HK-2 (cell line): ENCODE data around the gene ZMIZ1.

Experiments
- DNase-seq: peaks from one replicate; pipeline ENCODE4 v3.0.0-alpha.2; 2018; ENCODE audit not compliant: unreplicated experiment

ZMIZ1 gene

DNA sequence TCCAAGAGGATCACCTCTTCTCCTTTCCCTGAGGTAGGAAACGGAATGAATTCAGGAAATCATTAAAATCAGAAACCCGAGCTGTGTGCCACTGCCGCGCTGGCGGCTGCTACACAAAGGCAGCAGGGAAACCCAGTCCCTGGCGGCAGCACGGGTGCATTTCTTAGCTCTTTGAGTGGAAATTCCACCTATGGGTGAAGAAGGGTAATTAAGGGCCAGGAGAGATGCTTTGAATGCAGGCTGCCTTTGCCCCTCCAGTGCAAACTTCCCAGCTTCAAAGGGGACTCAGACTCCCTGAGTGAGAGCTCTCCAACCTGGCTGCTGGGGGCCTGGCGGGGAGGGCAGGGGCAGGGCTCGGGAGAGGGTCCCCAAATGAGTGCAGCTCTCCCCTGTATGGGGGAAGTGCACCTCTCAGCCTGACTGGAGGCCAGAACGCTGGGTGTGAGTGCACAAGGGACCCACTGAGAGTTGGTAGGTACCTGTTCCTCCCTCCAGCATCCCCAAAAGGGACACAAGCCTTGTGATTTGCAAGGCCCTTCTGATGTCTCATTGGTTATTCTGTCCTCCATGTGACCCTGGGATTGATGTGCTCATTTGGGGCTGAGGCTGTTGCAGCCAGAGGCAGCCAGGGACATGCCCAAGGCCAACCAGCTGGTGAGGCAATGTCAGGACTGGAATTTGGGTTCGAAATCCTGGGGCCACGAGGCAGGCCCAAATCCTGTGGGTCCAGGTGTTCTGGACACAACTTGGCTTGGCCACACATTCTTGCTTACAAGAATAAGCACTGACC lies 16.3 kb upstream of the ZMIZ1 start:
- DNase-seq = no peak

- DNase-seq = no peak
Observed at GRCh38 chr10:79053081-79053434, 15.7 kb upstream of the ZMIZ1 start.

DNA sequence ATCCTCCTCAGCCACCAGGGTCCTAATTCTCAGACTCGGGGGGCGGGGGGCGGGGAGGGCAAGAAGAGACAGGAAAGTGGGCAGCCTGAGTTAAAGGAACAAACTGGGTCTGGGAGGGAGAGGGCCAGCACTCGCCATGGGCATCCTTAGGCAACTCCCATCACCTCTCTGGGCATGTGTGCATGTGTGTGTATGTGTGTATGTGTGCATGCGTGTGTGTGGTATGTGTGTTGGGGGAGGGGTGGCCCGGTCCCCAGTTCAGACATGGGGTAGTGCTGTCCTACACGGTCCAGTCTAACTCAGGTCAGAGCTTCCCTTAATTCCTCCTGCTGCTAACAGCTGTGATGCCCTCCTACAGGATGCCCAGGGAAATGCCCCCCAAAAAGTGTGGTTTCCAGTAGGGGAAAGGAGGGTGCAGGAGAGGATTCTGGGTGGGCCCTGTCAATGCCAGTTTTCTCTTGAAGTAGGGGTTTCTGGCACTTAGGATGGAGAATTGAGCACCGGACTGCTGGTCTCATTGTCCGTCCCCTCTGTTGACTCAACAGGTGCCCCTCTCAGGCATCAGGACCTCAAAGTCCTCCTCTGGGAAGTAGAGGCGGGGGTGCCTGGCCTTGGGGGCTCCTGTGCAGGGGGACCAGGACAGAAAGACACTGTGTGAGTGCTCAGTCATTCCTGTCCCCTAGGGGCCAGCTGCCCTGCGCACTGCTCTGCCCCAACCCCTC lies 15.1 kb upstream of the ZMIZ1 start:
- no peak for DNase-seq

GRCh38 chr10:79054203-79055099 lies 14.3 kb upstream of the ZMIZ1 start:
- no peak for DNase-seq

GRCh38 chr10:79055100-79055782 lies 13.5 kb upstream of the ZMIZ1 start:
- DNase-seq = no peak

- DNase-seq = no peak
Observed at GRCh38 chr10:79055892-79056291, 12.9 kb upstream of the ZMIZ1 start.

GRCh38 chr10:79056361-79056735 lies 12.4 kb upstream of the ZMIZ1 start:
- no peak for DNase-seq

DNA sequence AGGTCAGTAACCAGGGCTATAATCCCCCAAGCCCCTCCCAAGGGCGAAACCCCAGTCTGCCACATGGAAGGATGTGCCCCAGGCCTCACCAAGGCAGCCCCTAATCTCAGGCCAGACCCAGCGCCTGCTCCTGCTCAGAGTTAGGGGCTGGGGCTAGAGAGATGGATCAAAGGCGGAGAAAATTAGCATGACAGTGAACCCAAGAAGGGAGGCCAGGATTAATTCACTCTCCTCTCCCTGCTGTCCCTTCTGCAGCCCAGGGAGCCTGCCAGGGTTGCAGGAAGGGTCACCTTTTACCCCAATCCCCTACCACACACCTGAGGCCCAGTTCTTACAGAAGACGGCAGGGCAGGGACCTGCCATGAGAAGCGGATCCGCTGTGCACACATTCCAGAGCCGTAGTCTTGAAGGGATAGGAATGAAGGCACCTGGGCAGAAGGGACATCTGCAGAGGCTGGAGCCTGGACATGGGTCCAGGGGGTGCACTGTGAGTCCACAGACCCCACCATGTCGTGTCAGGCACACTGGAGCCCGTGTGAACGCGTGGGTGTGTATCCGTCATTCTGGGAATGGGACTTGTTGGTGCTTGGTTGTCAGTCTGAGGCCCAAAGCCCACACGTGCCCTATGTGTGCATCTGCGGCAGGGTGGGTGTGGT lies 11.9 kb upstream of the ZMIZ1 start:
- no peak for DNase-seq

GRCh38 chr10:79057481-79058275 lies 11.1 kb upstream of the ZMIZ1 start:
- no peak for DNase-seq

- DNase-seq = no peak
Observed at GRCh38 chr10:79058899-79059841, 9.6 kb upstream of the ZMIZ1 start.

- DNase-seq = no peak
Observed at GRCh38 chr10:79059859-79060379, 8.8 kb upstream of the ZMIZ1 start.

- no peak for DNase-seq
Observed at GRCh38 chr10:79060641-79061255, 8.0 kb upstream of the ZMIZ1 start.

GRCh38 chr10:79061441-79062315 lies 7.1 kb upstream of the ZMIZ1 start:
- DNase-seq = no peak

DNA sequence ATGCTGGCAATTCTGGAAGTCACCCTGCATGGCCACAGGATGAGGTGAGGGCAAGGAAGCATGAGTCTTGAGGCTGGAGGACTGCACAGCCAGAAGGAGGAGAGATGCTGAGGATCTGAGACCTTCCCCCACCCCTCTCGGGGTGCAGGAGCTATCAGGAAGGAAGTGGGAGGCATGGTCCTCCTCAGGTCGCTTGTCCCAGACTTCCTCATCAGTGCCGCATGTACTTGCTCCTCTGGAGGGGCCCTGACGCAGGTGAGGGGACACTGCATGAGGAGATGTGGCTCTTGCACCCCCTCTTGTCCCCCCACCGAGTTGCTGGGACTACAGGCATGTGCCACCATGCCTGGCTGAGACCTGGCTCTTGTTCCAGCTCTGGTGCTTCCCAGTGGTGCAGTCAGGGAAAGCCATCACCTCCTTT lies 5.7 kb upstream of the ZMIZ1 start:
- DNase-seq = no peak

GRCh38 chr10:79063661-79064492 lies 4.9 kb upstream of the ZMIZ1 start:
- no peak for DNase-seq

- DNase-seq = no peak
Observed at GRCh38 chr10:79065091-79065551, 3.6 kb upstream of the ZMIZ1 start.

DNA sequence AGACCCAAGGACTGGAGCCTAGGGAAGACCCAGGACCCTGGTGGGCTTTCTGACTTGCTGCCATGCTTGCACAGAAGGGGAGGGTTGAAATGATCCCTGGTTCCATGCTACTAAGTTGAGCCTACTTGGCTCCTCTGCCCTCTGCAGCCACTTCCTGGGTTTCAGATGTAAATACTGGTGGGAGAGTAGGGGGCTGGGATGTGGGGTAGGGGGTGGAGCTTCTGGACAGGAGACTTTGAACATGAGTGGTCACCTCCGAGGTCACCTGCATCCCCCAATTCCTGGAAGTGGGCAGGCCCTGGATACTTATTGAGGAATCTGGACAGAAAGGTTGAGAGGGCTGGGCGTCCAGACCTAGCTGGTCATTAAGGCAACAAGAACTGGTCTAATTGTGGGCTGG lies 2.9 kb upstream of the ZMIZ1 start:
- DNase-seq = no peak
